Midbrain (tissue), 1 donor: ENCODE measurements around the gene EID3.
"Not testable (repeated sequence)": the region's sequence is repeated elsewhere in the genome, so short reads cannot be mapped to it uniquely, and the experiment has no call there.

Source experiments
- DNase-seq: peaks from one replicate; lab custom pipeline; 2025; lab: John Stamatoyannopoulos, UW

EID3 gene

DNA sequence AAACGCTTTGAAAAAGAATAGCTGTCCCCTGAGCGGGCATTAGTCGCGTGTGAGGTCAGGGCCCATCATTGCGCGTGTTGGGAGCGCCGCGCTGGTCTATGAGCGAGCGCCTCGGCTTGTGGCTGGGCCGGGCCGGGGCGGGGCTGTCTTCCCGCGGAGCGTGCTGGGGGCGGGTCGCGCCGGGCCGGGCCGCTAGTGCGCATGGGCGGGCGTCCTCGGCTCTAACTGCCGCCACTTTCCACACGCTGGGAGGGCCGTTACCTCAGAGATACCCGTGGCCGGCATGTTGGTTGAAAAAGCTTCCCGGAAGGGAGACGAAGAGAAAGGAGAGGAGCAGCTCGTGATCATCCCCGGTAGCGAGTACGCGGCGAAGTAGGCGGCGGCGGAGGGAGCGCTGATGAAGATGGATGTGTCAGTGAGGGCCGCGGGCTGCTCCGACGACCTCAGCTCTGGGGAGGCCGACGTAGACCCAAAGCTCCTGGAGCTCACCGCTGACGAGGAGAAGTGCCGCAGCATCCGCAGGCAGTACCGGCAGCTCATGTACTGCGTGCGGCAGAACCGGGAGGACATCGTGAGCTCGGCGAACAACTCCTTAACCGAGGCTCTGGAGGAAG, at the start of gene EID3:
Gene EID3 (plus strand): TSS at position 202 of the 614 bp plus-strand sequence. CDS start 196 bp downstream, at position 398.
- DNase-seq = peak; percentile 88

- DNase-seq = no peak
These were observed 45.5 kb upstream of the EID3 start for GRCh38 chr12:104257913-104258472.

DNA sequence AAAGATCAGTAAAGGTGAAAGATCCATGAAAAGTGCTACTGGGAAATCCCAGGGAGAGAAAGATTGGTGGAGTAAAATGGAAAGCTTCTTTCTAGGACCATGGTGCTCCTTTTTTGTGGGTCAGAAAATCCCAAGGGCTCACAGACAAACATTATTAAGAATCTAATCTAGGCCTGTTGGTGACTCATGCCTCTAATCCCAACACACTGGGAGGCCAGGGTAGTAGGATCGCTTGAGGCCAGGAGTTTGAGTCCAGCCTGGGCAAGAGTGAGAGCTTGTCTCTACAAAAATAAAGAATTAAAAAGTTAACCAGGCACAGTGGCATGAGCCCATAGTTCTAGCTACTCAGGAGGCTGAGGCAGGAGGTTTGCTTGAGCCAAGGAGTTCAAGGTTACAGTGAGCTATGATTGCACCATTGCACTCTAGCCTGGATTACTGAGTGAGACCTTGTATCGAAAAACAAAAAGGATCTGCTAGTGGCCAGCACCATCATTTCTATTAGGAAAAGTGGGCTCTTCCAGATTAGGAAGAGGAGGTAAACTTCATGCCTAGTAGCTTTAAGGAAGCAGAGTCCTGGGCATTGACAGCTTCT, 45.0 kb upstream of the EID3 start:
- no peak for DNase-seq

- DNase-seq = no peak
These were observed 40.5 kb upstream of the EID3 start for GRCh38 chr12:104263026-104263425.

- DNase-seq = no peak
These were observed 39.8 kb upstream of the EID3 start for GRCh38 chr12:104263580-104264358.

DNA sequence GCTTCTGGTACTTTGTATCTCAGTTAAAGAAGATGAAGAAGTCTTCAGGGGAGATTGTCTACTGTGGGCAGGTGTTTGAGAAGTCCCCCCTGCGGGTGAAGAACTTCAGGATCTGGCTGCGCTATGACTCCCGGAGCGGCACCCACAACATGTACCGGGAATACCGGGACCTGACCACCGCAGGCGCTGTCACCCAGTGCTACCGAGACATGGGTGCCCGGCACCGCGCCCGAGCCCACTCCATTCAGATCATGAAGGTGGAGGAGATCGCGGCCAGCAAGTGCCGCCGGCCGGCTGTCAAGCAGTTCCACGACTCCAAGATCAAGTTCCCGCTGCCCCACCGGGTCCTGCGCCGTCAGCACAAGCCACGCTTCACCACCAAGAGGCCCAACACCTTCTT, 38.1 kb upstream of the EID3 start:
- not testable (repeated sequence) for DNase-seq

- no peak for DNase-seq
These were observed 30.6 kb upstream of the EID3 start for GRCh38 chr12:104272938-104273337.

GRCh38 chr12:104273503-104273902, 30.0 kb upstream of the EID3 start:
- DNase-seq = no peak

DNA sequence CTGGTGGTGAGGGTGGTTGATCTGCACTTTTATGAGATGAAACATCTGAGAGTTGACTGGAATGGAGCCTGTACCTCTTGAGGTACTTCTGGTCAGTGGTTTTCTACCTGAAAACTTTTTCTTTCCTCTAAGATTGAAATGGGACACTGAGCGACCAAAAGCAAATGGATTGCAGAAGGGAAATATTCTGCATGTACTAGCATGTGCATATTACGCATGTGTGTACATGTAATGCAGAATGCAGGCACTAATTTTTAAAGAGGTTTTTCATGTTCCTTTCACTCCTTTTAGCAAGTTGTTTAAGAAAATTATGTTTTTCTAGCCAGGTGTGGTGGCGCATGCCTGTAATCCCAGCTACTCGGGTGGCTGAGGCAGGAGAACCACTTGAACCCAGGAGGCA, 28.7 kb upstream of the EID3 start:
- no peak for DNase-seq

GRCh38 chr12:104275689-104276088, 27.9 kb upstream of the EID3 start:
- no peak for DNase-seq

DNA sequence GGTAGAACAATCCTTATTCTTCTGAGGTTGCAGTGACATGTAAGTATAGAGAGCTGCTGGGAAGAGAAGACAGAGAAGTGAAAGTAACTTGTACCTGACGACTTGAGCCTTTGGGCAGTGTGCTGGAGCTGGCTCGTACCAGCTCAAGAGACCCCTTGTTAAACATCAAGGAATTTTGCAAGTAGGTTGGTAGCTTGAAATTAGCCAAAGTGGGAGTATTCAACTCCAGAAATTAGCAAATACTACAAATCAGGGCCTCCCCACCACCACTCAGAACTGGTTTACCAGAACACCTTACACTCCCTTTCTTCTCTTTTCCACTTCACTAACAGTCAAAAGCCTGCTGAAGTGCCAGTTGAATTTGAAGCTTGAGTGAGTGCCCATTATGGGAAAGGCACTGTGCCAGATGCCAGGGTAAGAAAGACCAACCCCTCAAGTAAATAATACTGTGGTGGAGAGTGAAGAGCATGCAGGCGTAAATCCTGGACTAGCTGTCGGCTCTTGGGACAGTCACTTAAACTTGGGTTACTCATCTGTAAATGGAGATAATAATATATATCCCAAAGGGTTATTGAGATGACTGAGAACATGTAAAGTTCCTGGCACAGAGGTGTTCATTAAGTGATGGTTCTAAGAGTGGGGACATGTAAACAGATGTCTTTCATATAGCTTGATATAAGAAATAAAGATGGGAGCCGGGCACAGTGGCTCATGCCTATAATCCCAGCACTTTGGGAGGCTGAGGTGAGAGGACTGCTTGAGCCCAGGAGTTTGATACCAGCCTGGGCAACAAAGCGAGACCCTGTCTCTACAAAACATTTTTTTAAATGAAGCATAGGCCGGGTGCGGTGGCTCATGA, 27.0 kb upstream of the EID3 start:
- no peak for DNase-seq

DNA sequence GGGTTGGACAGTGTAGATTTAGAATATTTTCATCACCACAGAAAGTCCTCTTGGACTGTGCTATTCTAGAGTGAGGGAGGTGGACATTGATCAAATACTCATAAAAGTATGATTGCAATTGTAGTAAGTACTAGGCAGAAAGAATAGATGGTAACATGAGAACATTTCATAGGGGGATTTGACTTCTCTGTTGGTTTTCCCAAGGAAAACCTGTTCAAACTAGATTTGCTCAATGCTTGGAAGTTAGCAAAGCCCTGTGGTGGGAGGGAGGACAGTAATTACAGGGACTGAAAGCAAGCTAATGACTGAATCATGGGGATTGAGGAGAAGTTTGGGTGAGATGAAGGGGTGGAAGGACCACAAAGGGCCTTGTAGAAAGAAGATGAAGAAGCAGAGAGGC, 24.4 kb upstream of the EID3 start:
- no peak for DNase-seq

GRCh38 chr12:104280111-104280510, 23.4 kb upstream of the EID3 start:
- DNase-seq = no peak

DNA sequence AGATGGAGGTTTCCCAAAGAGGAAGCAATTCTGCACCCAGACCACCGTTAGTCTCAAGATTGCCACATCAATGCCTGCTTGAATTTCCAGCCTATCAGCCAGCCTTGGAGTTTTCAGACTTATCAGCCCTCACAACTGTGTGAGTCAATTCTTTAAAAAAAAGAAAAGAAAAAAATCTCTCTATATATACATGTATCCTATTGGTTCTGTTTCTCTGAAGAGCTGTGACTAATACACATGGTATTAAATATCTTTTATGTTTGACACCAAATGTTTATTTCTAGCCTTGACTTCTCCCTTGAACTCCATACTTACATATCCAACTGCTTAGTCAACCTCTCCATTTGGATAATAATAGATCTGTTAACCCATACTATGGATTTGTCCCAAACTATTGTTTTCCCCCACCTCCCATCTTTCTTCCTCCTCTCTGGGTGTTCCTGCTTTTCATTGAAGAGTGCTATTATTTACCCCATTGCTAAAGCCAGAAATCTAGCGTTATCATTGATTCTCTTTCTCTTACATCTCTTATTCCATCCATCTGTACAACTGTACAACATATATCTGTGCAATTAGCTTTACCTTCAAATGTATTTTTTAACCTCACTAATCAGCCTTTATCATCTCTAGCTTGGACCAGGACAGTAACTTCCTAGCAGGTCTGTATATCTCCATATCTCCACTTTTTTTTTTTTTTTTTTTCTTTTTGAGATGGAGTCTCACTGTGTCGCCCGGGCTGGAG, 22.7 kb upstream of the EID3 start:
- DNase-seq = no peak

- DNase-seq = no peak
These were observed 21.9 kb upstream of the EID3 start for GRCh38 chr12:104281636-104282035.

- DNase-seq = no peak
These were observed 21.4 kb upstream of the EID3 start for GRCh38 chr12:104282109-104282508.

- DNase-seq = no peak
These were observed 17.6 kb upstream of the EID3 start for GRCh38 chr12:104285740-104286515.

DNA sequence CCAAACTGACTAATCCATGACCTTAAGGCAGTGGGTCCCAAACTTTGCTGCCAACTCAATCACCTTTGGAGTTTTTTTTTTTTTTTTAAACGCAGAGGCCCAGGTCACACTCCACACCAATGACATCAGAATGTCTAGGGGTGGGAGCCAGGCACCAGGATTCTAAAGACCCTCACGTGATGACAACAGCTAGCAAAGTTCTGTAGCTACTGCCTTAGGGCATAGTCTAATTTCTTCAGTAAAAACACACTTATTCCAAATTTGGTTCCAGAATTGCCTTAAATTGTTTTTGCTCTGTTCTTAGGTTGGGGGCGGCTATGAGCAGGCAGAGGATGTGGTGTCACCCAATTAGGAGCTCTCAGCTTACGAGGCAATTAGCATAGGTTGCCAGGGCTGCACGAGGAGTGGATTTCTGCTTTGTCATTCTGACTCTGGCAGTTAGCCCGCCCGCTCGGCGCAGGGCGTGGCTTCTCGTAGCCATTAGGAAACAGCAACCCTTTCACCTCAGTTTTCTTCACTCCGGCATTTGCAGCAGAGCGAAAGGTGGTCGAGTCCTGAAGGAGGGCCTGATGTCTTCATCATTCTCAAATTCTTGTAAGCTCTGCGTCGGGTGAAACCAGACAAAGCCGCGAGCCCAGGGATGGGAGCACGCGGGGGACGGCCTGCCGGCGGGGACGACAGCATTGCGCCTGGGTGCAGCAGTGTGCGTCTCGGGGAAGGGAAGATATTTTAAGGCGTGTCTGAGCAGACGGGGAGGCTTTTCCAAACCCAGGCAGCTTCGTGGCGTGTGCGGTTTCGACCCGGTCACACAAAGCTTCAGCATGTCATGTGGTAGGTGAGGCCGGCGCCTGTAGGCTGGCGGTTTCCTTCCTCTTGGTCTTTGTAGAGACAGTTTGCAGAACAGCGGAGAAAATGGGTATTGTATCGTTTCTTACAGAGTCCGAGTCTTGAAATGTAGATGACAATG, 16.7 kb upstream of the EID3 start:
- peak; percentile 92 for DNase-seq

- peak; percentile 90 for DNase-seq
These were observed 14.8 kb upstream of the EID3 start for GRCh38 chr12:104288635-104289274.
